ENCODE results near the gene PLCB2. TPM values are rescaled to one million over a fixed set of nuclear protein-coding genes. Genes with fewer than 3 reads are reported as not detected.
A peak's percentile ranks its signal among the peaks of the same experiment; 100 is the strongest.

Gene PLCB2
- total RNA-seq, 2 donors from 2014 or later = 4.4 to 5.3 TPM

GRCh38 chr15:40338041-40338657 lies 30.4 kb upstream of the PLCB2 start:
- 38 to 100% methylated on average over 1 to 11 of the region's 11 CpGs for WGBS, 2 experiments (ENCODE audit: insufficient coverage in 1 of 2, insufficient read length in 1 of 2)
- Mint-ChIP-seq H3K4me3 (no peak overlapping the region), H3K36me3 (ENCODE audit: low read depth) (no peaks in the 10 kb centered on the region), H3K9me3 (no peaks in the 10 kb centered on the region), H3K27ac (no peak overlapping the region), H3K27me3 (ENCODE audit: insufficient read depth) (peaks cover 13% of the 10 kb centered on the region), H3K4me1 (peaks cover 13% of the 10 kb centered on the region)
- no peaks in the 10 kb centered on the region for H3K36me3 ChIP-seq (ENCODE audit: control insufficient read depth, insufficient read depth, low read length)
- peak; percentile 98 for TF ChIP-seq CTCF (conservative IDR thresholded peaks at IDR 0.05)
- no peak overlapping the region for H3K4me3 ChIP-seq (ENCODE audit: low read length)
- no peaks in the 10 kb centered on the region for H3K9me3 ChIP-seq (ENCODE audit: control insufficient read depth, low read length)
- peak; percentile 94 for DNase-seq
- no peaks in the 10 kb centered on the region for H3K4me1 ChIP-seq (ENCODE audit: control insufficient read depth, insufficient read depth, low read length)
- no peak overlapping the region for H3K27ac ChIP-seq (ENCODE audit: low read depth, low read length)
- H3K27me3 ChIP-seq (ENCODE audit: control insufficient read depth, insufficient read depth, low read length, poor library complexity, severe bottlenecking) = no peaks in the 10 kb centered on the region
- no peak overlapping the region for H3K9ac ChIP-seq (ENCODE audit: extremely low read depth, low read length, poor library complexity, severe bottlenecking)

- Histone ChIP-seq H3K27ac (ENCODE audit: low read depth, low read length) (no peak overlapping the region), H3K9ac (ENCODE audit: extremely low read depth, low read length, poor library complexity, severe bottlenecking) (no peak overlapping the region), H3K27me3 (ENCODE audit: control insufficient read depth, insufficient read depth, low read length, poor library complexity, severe bottlenecking) (no peaks in the 10 kb centered on the region), H3K36me3 (ENCODE audit: control insufficient read depth, insufficient read depth, low read length) (no peaks in the 10 kb centered on the region), H3K4me1 (ENCODE audit: control insufficient read depth, insufficient read depth, low read length) (no peaks in the 10 kb centered on the region), H3K4me3 (ENCODE audit: low read length) (no peak overlapping the region), H3K9me3 (ENCODE audit: control insufficient read depth, low read length) (no peaks in the 10 kb centered on the region)
- H3K36me3 Mint-ChIP-seq (ENCODE audit: low read depth) = no peaks in the 10 kb centered on the region
- no peaks in the 10 kb centered on the region for H3K9me3 Mint-ChIP-seq
- H3K4me1 Mint-ChIP-seq = peaks cover 13% of the 10 kb centered on the region
- WGBS, 2 experiments (ENCODE audit: insufficient coverage in 1 of 2, insufficient read length in 1 of 2) = 79 to 80% methylated on average over 4 to 19 of the region's 19 CpGs
- H3K27ac Mint-ChIP-seq = no peak overlapping the region
- DNase-seq = no peak
- TF ChIP-seq CTCF (conservative IDR thresholded peaks at IDR 0.05) = no peak
- peaks cover 18% of the 10 kb centered on the region for H3K27me3 Mint-ChIP-seq (ENCODE audit: insufficient read depth)
- no peak overlapping the region for H3K4me3 Mint-ChIP-seq
Measured at GRCh38 chr15:40337597-40337996, 29.9 kb upstream of the PLCB2 start.

- Histone ChIP-seq H3K27ac (ENCODE audit: low read depth, low read length) (no peak overlapping the region), H3K4me3 (ENCODE audit: low read length) (no peak overlapping the region), H3K9me3 (ENCODE audit: control insufficient read depth, low read length) (no peaks in the 10 kb centered on the region), H3K36me3 (ENCODE audit: control insufficient read depth, insufficient read depth, low read length) (no peaks in the 10 kb centered on the region), H3K9ac (ENCODE audit: extremely low read depth, low read length, poor library complexity, severe bottlenecking) (no peak overlapping the region), H3K27me3 (ENCODE audit: control insufficient read depth, insufficient read depth, low read length, poor library complexity, severe bottlenecking) (no peaks in the 10 kb centered on the region), H3K4me1 (ENCODE audit: control insufficient read depth, insufficient read depth, low read length) (no peaks in the 10 kb centered on the region)
- DNase-seq = peak; percentile 81
- WGBS, 2 experiments (ENCODE audit: insufficient coverage in 1 of 2, insufficient read length in 1 of 2) = 53% methylated on average over 5 of the region's 5 CpGs; no CpG with 5 or more reads in 1 of the 2 experiments
- Mint-ChIP-seq H3K4me3 (no peak overlapping the region), H3K4me1 (peaks cover 13% of the 10 kb centered on the region), H3K27ac (no peak overlapping the region), H3K36me3 (ENCODE audit: low read depth) (no peaks in the 10 kb centered on the region), H3K9me3 (no peaks in the 10 kb centered on the region), H3K27me3 (ENCODE audit: insufficient read depth) (peaks cover 22% of the 10 kb centered on the region)
- TF ChIP-seq CTCF (conservative IDR thresholded peaks at IDR 0.05) = peak; percentile 66
Measured at GRCh38 chr15:40336744-40337122, 29.0 kb upstream of the PLCB2 start.
